GM19351 (cell line): ENCODE measurements around the gene NR6A1.

Experiments
- ATAC-seq: cut with Tn5 transposase; IDR thresholded peaks from one replicate; pipeline ENCODE4 v1.9.1; 2021; ENCODE audit warnings: mild to moderate bottlenecking, moderate library complexity; ENCODE audit not compliant: unreplicated experiment

Gene NR6A1

GRCh38 chr9:124541824-124542223 is 229.3 kb downstream of the NR6A1 start:
- ATAC-seq: no peak

GRCh38 chr9:124537926-124538325 is 233.2 kb downstream of the NR6A1 start:
- ATAC-seq: no peak

DNA sequence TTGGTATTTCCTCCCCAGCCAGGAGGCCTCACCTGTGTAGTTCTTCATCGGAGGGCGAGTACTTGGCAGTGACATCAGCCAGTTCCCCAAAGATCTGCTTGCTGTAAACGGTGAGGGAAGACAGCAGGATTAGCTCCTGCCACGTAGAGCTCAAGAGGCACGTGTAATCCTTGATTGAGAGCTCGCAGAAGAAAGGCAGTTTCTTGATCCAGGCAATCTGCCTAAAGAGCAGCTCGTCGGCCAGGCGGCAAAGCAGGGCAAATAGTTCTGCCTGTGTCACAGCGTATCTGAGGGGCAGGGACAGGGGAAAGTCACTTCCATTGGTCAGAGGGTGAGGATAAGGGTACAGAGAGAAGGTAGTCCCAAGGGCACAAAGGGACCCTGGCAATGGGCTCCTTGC is 235.3 kb downstream of the NR6A1 start:
- ATAC-seq: no peak

- ATAC-seq: no peak
Observed at GRCh38 chr9:124532897-124533296, 238.2 kb downstream of the NR6A1 start.

- ATAC-seq: no peak
Observed at GRCh38 chr9:124531115-124531514, 240.0 kb downstream of the NR6A1 start.

DNA sequence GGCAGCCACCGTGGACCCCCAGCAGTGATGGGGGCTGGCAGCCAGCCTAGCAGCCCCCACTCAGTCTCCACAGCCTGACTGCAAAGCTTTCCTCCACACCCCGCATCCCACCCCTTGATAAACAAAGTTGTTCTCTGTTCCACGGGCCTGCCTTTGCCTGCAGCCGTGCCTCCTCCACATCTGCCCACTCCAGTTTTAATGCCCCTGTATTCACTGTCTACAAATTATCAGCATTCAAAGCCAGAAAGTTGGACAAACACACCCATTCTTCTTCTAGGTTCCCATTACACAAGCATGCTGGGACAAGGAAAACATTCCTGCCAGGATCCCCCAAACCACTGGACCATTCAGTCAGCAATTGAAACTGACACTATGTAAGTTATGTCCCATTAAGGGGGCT is 240.9 kb downstream of the NR6A1 start:
- no peak for ATAC-seq

- no peak for ATAC-seq
Observed at GRCh38 chr9:124527781-124528180, 243.3 kb downstream of the NR6A1 start.

DNA sequence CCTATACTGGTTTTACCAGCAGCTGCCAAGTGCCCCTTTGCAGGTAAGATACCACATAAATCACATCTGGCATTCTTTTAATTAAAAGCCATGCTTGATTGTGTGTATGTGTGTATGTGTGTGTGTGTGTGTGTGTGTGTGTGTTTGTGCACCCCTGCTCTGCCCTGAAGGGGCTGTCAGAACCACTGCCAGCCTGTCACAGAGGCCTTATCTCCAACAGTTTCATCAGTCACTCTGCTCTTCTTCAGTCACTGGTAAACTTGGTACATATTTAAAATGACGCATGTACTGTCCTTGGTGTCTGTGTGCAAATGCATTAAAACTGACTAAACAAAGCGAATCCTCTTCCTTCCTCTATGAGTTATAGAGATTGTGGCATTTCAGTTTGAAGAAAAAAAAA is 244.9 kb downstream of the NR6A1 start:
- ATAC-seq: no peak

DNA sequence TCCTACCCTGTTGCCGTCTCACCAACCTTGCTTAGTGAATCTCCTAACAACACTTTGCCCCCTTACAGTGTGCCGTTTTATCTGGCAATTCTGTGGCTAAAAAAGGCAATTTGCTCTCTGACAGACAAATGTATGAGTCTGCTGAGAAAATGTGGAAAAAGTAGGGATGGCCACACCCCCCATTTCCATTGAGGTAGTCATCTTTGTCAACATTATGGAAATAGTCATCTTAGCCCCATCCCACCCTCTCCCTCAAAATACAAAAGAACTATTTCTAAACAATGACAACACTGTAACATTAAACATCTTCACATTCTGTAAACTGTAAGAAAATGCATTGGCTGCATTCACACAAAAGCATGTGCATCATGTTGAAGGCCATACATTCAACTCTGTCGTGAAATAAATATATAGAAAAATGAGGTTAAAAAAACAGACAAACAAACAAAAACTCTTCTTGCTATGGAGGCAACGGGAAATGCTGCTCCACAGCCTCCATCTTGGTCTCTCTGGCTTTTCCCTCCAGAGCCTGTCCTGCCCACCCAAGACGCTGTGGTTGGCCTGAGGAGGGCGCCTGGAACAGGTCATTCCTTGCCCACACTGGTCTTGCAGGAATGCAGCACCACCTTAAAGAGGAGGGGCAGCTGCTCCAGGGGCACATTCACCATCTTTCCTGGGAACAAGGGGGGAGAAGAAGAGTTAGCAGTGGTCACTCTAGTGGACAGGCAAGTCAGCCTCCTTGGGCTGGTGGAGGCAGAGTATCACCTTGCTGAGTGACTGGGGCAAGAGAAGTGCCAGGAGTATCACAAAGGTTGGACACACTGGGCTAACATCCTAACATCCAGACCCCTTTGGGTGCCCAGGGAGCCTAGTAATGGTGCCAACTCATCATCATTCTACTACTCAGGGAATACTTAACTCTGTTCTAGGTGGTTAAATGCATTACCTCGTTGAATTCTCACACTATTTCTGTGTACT is 248.7 kb downstream of the NR6A1 start:
- no peak for ATAC-seq

DNA sequence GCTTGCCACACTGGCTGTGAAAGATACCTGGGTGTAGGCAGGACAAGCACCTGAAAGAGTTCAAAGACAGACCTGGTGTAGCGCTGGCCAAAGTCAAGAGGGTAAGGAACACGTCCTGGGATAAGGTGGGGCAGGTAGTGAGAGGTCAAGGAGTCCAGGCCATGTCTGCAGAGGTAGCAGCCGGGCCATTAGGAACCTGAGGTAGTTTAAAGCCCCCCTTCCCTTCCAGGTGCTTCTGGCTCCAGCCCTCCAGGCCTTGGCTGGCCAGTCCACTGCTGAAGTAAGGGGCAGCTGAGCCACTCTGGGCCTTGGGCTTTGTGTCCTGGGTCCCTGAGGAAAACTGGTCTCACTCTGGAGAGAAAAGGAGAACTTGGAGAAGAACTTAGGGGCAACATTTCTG is 250.0 kb downstream of the NR6A1 start:
- no peak for ATAC-seq

GRCh38 chr9:124520206-124520596 is 250.9 kb downstream of the NR6A1 start:
- no peak for ATAC-seq

DNA sequence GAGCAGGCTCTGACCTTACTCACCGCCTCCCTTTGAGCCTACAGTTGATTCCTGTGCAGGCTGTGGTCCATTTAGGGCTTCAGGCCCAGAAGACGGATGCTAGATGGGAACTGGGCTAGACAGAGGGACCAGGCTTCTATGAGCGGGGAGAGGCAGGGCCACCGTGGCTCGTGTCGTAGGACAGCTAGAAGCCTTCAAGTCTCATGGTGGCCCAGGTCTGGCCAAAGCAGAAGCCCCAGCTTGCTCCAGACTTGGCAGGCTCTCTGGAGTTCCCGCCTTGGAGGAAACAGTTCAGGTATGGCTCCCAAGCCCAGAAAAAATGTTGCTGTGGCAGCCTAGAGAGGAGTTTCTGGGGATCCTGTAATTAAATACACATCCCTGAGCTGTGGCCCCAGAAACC is 253.0 kb downstream of the NR6A1 start:
- no peak for ATAC-seq

DNA sequence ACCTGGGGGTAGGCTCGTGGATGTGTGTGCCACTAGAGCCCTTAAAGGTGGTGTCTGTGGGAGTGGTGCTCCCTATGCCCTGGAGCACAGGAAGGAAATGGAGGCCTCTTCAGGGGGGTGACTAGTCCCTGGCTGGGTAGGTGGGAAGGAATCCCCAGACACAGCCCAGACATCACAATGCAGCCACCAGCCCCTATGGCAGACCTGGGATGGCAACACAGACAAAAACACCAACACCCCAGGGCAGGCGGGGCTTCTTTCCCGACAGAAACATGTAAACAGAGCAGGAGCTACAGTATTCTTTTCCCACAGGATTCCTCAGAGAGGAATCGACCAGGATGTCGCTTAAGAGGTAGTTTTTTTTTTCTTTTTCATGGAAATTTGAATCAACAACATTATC is 253.5 kb downstream of the NR6A1 start:
- ATAC-seq: no peak

- no peak for ATAC-seq
Observed at GRCh38 chr9:124514874-124515273, 256.2 kb downstream of the NR6A1 start.

DNA sequence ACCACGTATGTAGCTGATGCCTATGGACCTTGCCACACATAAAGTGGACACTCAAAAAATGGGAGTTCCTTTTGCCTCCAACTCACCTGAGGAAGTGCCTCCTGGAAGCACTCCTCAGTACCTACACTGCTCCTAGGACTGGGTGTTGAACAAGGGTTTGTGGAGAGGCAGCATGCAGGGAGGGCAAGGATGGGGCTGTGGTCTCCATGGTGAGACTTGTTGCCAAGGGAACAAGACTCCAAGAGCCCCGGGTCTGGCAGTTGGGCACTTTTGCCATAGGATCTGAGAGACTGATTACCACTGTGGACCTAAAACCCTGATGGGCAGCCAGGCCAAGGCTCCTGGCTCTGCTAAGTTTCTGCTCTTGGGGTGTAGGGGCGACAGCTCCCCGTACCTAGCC is 257.0 kb downstream of the NR6A1 start:
- ATAC-seq: no peak

GRCh38 chr9:124513376-124513994 is 257.6 kb downstream of the NR6A1 start:
- no peak for ATAC-seq

DNA sequence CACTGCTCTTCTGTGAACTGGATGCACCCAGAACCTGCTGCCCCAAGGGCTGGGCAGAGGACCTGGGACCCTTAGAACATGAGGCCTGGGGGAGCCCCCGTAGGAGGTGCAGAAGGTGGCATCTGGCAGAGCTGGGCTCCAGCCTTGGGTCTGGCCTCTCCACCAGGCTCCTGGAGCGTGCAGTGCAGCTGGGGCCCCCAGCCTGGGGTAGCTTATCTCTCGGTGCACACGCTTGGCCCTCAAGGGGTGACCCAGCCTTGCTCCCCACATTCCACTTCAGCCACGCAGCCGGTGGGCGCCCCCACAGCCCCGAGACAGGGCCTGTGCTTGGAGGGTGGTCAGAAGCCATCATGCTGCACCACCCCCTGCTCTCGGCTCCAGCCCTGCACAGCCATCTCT is 258.3 kb downstream of the NR6A1 start:
- ATAC-seq: no peak

- ATAC-seq: no peak
Observed at GRCh38 chr9:124511891-124512805, 259.0 kb downstream of the NR6A1 start.

GRCh38 chr9:124511426-124511840 is 259.7 kb downstream of the NR6A1 start:
- ATAC-seq: no peak

GRCh38 chr9:124510650-124511425 is 260.3 kb downstream of the NR6A1 start:
- ATAC-seq: no peak
